Upper lobe of left lung (tissue), 4 donors: ENCODE measurements around the gene TSPEAR.

ENCODE experiments used
- CTCF ChIP-seq, 6 experiments: fragments of 450-650 bp in 4 of 6; fragments of 200-600 bp in 2 of 6; sonication (generic) in 2 of 6; IDR thresholded peaks; one replicate each; pipeline ENCODE4 v1.5.1; 2016 to 2019; ENCODE audit warnings: antibody characterized with exemption in 6 of 6
- POLR2A ChIP-seq, 4 donors: fragments of 450-650 bp; IDR thresholded peaks; one replicate each; pipeline ENCODE4 v1.5.1; 2016 to 2017; ENCODE audit warnings: antibody characterized with exemption in 4 of 4, mild to moderate bottlenecking in 2 of 4
- POLR2AphosphoS5 ChIP-seq, 2 donors: sonication (generic); formaldehyde crosslinking; IDR thresholded peaks; one replicate each; pipeline ENCODE4 v1.5.1; 2017; ENCODE audit warnings: antibody characterized with exemption in 2 of 2

DNA sequence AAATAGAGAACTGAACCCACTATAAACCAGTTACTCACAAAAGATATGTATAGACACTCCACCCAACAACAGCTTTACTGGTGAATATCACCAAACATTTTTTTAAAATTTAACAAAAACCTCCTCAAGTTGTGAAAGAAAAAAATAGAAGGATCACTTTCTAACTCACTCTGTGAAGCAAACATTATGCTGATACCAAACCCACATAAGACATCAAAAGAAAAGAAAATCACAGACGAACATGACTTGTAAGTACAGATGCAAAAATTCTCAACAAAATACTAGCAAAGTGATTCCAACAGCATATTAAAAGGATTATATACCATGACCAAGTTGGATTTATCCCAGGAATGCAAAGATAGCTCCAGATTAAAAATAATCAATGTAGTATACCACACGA, 19.7 kb downstream of the TSPEAR start:
- TF ChIP-seq POLR2AphosphoS5 (IDR thresholded peaks at IDR 0.05) (no peak), POLR2A (IDR thresholded peaks at IDR 0.05) (no peak), CTCF (IDR thresholded peaks at IDR 0.05) (no peak)
